ENCODE measurements around the gene ARHGAP15.

ARHGAP15 gene

GRCh38 chr2:143736904-143737303, 607.7 kb downstream of the ARHGAP15 start:
- H2BK15ac ChIP-seq (ENCODE audit: low read length), result no peak overlapping the region
- no peaks in the 10 kb centered on the region for H3K9me3 ChIP-seq (replicated peaks in 1 of 2; ENCODE audit: control insufficient read depth in 2 of 2, insufficient read depth in 1 of 2, low read depth in 1 of 2, low read length in 2 of 2)
- H3K9ac ChIP-seq (ENCODE audit: low read depth, low read length, poor library complexity), result no peak overlapping the region
- no peak overlapping the region for H3K14ac ChIP-seq (ENCODE audit: low read length)
- H2AK5ac ChIP-seq (ENCODE audit: low read depth, low read length), result no peak overlapping the region
- H3K79me1 ChIP-seq (ENCODE audit: low read depth, low read length), result no peaks in the 10 kb centered on the region
- no peak overlapping the region for H2AFZ ChIP-seq (ENCODE audit: low read length)
- no CpG with 5 or more reads among the region's 3 CpGs for WGBS, 2 donors (ENCODE audit: extremely low coverage in 2 of 2, insufficient read length in 2 of 2, insufficient replicate concordance in 1 of 2)
- no peak overlapping the region for H2BK120ac ChIP-seq (ENCODE audit: low read depth, low read length)
- no peak overlapping the region for H2BK12ac ChIP-seq (ENCODE audit: low read length)
- no peak overlapping the region for H3K4me3 ChIP-seq (ENCODE audit: low read length in 2 of 2)
- H3K4ac ChIP-seq (ENCODE audit: low read length), result no peak overlapping the region
- H3K4me1 ChIP-seq (ENCODE audit: control insufficient read depth in 2 of 2, insufficient read depth in 1 of 2, low read depth in 1 of 2, low read length in 2 of 2), result no peaks in the 10 kb centered on the region
- no peak overlapping the region for H4K8ac ChIP-seq (ENCODE audit: low read depth, low read length)
- no peak overlapping the region for H2BK5ac ChIP-seq (ENCODE audit: low read length)
- no peak overlapping the region for H3K23ac ChIP-seq (ENCODE audit: low read depth, low read length, poor library complexity)
- no peak overlapping the region for H3K27ac ChIP-seq (replicated peaks; ENCODE audit: low read length)
- no peak for DNase-seq (ENCODE audit: low spot score)
- H3K18ac ChIP-seq (ENCODE audit: low read length), result no peak overlapping the region
- no peaks in the 10 kb centered on the region for H3K27me3 ChIP-seq (ENCODE audit: control insufficient read depth in 3 of 3, insufficient read depth in 3 of 3, low read depth in 1 of 3, low read length in 3 of 3)
- no peaks in the 10 kb centered on the region for H3K36me3 ChIP-seq (replicated peaks in 1 of 2; ENCODE audit: control insufficient read depth in 2 of 2, insufficient read depth in 2 of 2, low read length in 2 of 2)
- H3K4me2 ChIP-seq (ENCODE audit: insufficient read depth, low read length, poor library complexity, severe bottlenecking), result no peak overlapping the region
- no peak overlapping the region for H4K91ac ChIP-seq (ENCODE audit: low read depth, low read length, poor library complexity)

DNA sequence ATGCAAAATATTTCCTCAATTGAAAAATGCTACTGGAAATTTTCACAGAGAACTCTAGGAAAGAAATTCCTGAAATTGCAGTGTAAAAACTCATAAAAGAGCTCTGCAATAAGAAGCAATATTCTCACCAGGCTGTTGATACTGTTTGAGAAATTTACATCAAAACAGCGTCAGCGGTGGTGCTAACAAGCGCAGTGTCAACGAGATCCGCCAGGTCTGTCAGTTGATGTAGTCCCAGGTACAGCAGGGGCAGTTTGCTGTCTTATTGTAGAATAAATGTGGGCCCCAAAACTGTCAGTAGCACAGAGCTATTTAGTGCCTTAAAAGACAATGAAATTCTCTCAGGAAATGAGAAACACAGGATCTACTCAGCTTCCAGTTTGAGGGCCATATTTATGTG, 611.2 kb downstream of the ARHGAP15 start:
- no peak overlapping the region for H3K27ac ChIP-seq (replicated peaks; ENCODE audit: low read length)

DNA sequence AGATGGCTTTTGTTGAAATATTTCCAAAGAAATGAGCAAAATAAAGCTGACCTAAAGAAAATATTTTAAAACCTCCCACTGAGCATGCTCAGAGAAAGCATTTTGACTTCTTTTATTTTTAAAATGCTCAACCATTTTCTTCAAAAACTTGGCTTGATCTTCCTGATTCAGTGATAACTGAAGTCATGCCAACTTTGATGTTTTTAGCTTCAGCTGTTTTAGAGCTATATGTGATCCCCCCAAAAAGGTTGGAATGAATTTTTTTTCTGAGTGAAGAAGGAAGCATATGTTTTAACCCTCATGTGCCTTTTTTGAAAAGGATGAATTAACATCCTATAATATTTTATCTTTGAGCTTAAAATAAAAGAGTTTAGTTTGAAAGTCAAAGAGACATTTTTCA, 612.0 kb downstream of the ARHGAP15 start:
- no peak overlapping the region for H3K4me3 ChIP-seq (ENCODE audit: low read length in 2 of 2)
- no peak overlapping the region for H2BK120ac ChIP-seq (ENCODE audit: low read depth, low read length)
- H3K79me1 ChIP-seq (ENCODE audit: low read depth, low read length), result no peaks in the 10 kb centered on the region
- no peak overlapping the region for H2BK5ac ChIP-seq (ENCODE audit: low read length)
- H3K36me3 ChIP-seq (replicated peaks in 1 of 2; ENCODE audit: control insufficient read depth in 2 of 2, insufficient read depth in 2 of 2, low read length in 2 of 2), result no peaks in the 10 kb centered on the region
- H4K8ac ChIP-seq (ENCODE audit: low read depth, low read length), result no peak overlapping the region
- H3K4ac ChIP-seq (ENCODE audit: low read length), result no peak overlapping the region
- H3K9ac ChIP-seq (ENCODE audit: low read depth, low read length, poor library complexity), result no peak overlapping the region
- no peak for DNase-seq (ENCODE audit: low spot score)
- H3K9me3 ChIP-seq (replicated peaks in 1 of 2; ENCODE audit: control insufficient read depth in 2 of 2, insufficient read depth in 1 of 2, low read depth in 1 of 2, low read length in 2 of 2), result no peaks in the 10 kb centered on the region
- no peak overlapping the region for H2AK5ac ChIP-seq (ENCODE audit: low read depth, low read length)
- no peak overlapping the region for H3K4me2 ChIP-seq (ENCODE audit: insufficient read depth, low read length, poor library complexity, severe bottlenecking)
- H2BK15ac ChIP-seq (ENCODE audit: low read length), result no peak overlapping the region
- H2AFZ ChIP-seq (ENCODE audit: low read length), result no peak overlapping the region
- H2BK12ac ChIP-seq (ENCODE audit: low read length), result no peak overlapping the region
- no peak overlapping the region for H3K23ac ChIP-seq (ENCODE audit: low read depth, low read length, poor library complexity)
- no peak overlapping the region for H4K91ac ChIP-seq (ENCODE audit: low read depth, low read length, poor library complexity)
- no peaks in the 10 kb centered on the region for H3K4me1 ChIP-seq (ENCODE audit: control insufficient read depth in 2 of 2, insufficient read depth in 1 of 2, low read depth in 1 of 2, low read length in 2 of 2)
- no peak overlapping the region for H3K27ac ChIP-seq (replicated peaks; ENCODE audit: low read length)
- H3K27me3 ChIP-seq (ENCODE audit: control insufficient read depth in 3 of 3, insufficient read depth in 3 of 3, low read depth in 1 of 3, low read length in 3 of 3), result no peaks in the 10 kb centered on the region
- H3K14ac ChIP-seq (ENCODE audit: low read length), result no peak overlapping the region
- no peak overlapping the region for H3K18ac ChIP-seq (ENCODE audit: low read length)

More for the DNA sequence above, 611.2 kb downstream of the ARHGAP15 start:
- Histone ChIP-seq H3K4me3 (ENCODE audit: low read length in 2 of 2) (no peak overlapping the region), H4K8ac (ENCODE audit: low read depth, low read length) (no peak overlapping the region), H3K18ac (ENCODE audit: low read length) (no peak overlapping the region), H3K9me3 (replicated peaks in 1 of 2; ENCODE audit: control insufficient read depth in 2 of 2, insufficient read depth in 1 of 2, low read depth in 1 of 2, low read length in 2 of 2) (no peaks in the 10 kb centered on the region), H3K9ac (ENCODE audit: low read depth, low read length, poor library complexity) (no peak overlapping the region), H2BK12ac (ENCODE audit: low read length) (no peak overlapping the region), H2AK5ac (ENCODE audit: low read depth, low read length) (no peak overlapping the region), H3K23ac (ENCODE audit: low read depth, low read length, poor library complexity) (no peak overlapping the region), H2BK120ac (ENCODE audit: low read depth, low read length) (no peak overlapping the region), H3K4me2 (ENCODE audit: insufficient read depth, low read length, poor library complexity, severe bottlenecking) (no peak overlapping the region), H2BK5ac (ENCODE audit: low read length) (no peak overlapping the region), H3K79me1 (ENCODE audit: low read depth, low read length) (no peaks in the 10 kb centered on the region), H4K91ac (ENCODE audit: low read depth, low read length, poor library complexity) (no peak overlapping the region), H3K36me3 (replicated peaks in 1 of 2; ENCODE audit: control insufficient read depth in 2 of 2, insufficient read depth in 2 of 2, low read length in 2 of 2) (no peaks in the 10 kb centered on the region), H3K14ac (ENCODE audit: low read length) (no peak overlapping the region), H2AFZ (ENCODE audit: low read length) (no peak overlapping the region), H3K27me3 (ENCODE audit: control insufficient read depth in 3 of 3, insufficient read depth in 3 of 3, low read depth in 1 of 3, low read length in 3 of 3) (no peaks in the 10 kb centered on the region), H3K4ac (ENCODE audit: low read length) (no peak overlapping the region), H3K4me1 (ENCODE audit: control insufficient read depth in 2 of 2, insufficient read depth in 1 of 2, low read depth in 1 of 2, low read length in 2 of 2) (no peaks in the 10 kb centered on the region), H2BK15ac (ENCODE audit: low read length) (no peak overlapping the region)
- no peak for DNase-seq (ENCODE audit: low spot score)
- WGBS, 2 donors (ENCODE audit: extremely low coverage in 2 of 2, insufficient read length in 2 of 2, insufficient replicate concordance in 1 of 2), result no CpG with 5 or more reads among the region's 5 CpGs

DNA sequence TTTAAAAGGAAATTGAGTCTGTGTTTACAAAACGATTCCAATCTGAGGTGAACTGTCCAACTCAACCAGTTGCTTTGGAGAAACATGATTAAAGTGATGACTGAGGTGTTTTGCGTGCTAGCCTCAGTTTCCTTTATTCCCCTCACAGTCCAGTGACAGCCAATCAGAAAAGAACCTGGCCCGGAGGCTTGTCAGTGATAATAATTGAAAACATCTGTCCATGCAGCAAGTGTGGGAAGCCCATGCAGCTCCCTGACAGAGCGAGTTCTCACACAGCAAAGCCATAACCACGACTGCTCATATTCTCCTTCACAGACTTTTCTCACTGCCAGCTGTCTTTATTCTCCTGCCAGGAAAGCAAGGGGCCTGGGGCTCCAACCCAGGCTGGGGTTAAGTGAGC, 613.4 kb downstream of the ARHGAP15 start:
- H2BK5ac ChIP-seq (ENCODE audit: low read length), result no peak overlapping the region
- DNase-seq (ENCODE audit: low spot score), result no peak
- no peaks in the 10 kb centered on the region for H3K4me1 ChIP-seq (ENCODE audit: control insufficient read depth in 2 of 2, insufficient read depth in 1 of 2, low read depth in 1 of 2, low read length in 2 of 2)
- no peak overlapping the region for H3K14ac ChIP-seq (ENCODE audit: low read length)
- no peaks in the 10 kb centered on the region for H3K9me3 ChIP-seq (replicated peaks in 1 of 2; ENCODE audit: control insufficient read depth in 2 of 2, insufficient read depth in 1 of 2, low read depth in 1 of 2, low read length in 2 of 2)
- no CpG with 5 or more reads among the region's 5 CpGs for WGBS, 2 donors (ENCODE audit: extremely low coverage in 2 of 2, insufficient read length in 2 of 2, insufficient replicate concordance in 1 of 2)
- H4K91ac ChIP-seq (ENCODE audit: low read depth, low read length, poor library complexity), result no peak overlapping the region
- H2AK5ac ChIP-seq (ENCODE audit: low read depth, low read length), result no peak overlapping the region
- H3K79me1 ChIP-seq (ENCODE audit: low read depth, low read length), result no peaks in the 10 kb centered on the region
- H3K4me2 ChIP-seq (ENCODE audit: insufficient read depth, low read length, poor library complexity, severe bottlenecking), result no peak overlapping the region
- H3K4me3 ChIP-seq (ENCODE audit: low read length in 2 of 2), result no peak overlapping the region
- H4K8ac ChIP-seq (ENCODE audit: low read depth, low read length), result no peak overlapping the region
- no peak overlapping the region for H2AFZ ChIP-seq (ENCODE audit: low read length)
- H3K4ac ChIP-seq (ENCODE audit: low read length), result no peak overlapping the region
- H3K36me3 ChIP-seq (replicated peaks in 1 of 2; ENCODE audit: control insufficient read depth in 2 of 2, insufficient read depth in 2 of 2, low read length in 2 of 2), result no peaks in the 10 kb centered on the region
- no peak overlapping the region for H3K23ac ChIP-seq (ENCODE audit: low read depth, low read length, poor library complexity)
- no peak overlapping the region for H3K18ac ChIP-seq (ENCODE audit: low read length)
- no peak overlapping the region for H2BK15ac ChIP-seq (ENCODE audit: low read length)
- H2BK12ac ChIP-seq (ENCODE audit: low read length), result no peak overlapping the region
- H3K27ac ChIP-seq (replicated peaks; ENCODE audit: low read length), result no peak overlapping the region
- H3K9ac ChIP-seq (ENCODE audit: low read depth, low read length, poor library complexity), result no peak overlapping the region
- H3K27me3 ChIP-seq (ENCODE audit: control insufficient read depth in 3 of 3, insufficient read depth in 3 of 3, low read depth in 1 of 3, low read length in 3 of 3), result no peaks in the 10 kb centered on the region
- H2BK120ac ChIP-seq (ENCODE audit: low read depth, low read length), result no peak overlapping the region
